NCI-H510A (cell line): ENCODE results near the gene TAPT1.

Experiments used
- DNase-seq: peaks from one replicate; lab custom pipeline; 2025; lab: John Stamatoyannopoulos, UW

The TAPT1 gene

GRCh38 chr4:16131293-16131692 lies 95.0 kb downstream of the TAPT1 start:
- DNase-seq, result no peak

DNA sequence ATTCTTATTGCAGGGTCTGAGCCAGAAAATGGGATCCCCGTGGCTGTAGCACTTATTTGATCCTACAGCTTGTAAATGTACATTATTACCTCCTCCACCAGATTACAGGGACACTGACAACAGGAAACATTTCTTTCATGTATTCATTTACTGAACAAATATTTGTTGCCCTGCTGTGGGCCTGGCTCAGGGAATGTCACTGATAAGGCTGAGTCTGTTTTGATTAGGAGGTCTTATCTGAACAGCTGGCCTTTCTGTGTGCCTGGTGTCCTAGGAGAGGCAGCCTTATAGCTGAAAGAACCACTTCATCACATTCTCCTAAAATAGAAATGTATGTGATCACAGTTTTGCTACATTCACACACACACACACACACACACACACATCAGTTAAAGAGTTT lies 96.9 kb downstream of the TAPT1 start:
- DNase-seq, result no peak

- no peak for DNase-seq
These were observed 99.6 kb downstream of the TAPT1 start for GRCh38 chr4:16126714-16127113.

GRCh38 chr4:16125571-16126445 lies 100.5 kb downstream of the TAPT1 start:
- DNase-seq, result no peak

- no peak for DNase-seq
These were observed 102.0 kb downstream of the TAPT1 start for GRCh38 chr4:16124232-16124631.

GRCh38 chr4:16123356-16124084 lies 102.8 kb downstream of the TAPT1 start:
- peak; percentile 70 for DNase-seq

GRCh38 chr4:16122784-16123183 lies 103.5 kb downstream of the TAPT1 start:
- no peak for DNase-seq

DNA sequence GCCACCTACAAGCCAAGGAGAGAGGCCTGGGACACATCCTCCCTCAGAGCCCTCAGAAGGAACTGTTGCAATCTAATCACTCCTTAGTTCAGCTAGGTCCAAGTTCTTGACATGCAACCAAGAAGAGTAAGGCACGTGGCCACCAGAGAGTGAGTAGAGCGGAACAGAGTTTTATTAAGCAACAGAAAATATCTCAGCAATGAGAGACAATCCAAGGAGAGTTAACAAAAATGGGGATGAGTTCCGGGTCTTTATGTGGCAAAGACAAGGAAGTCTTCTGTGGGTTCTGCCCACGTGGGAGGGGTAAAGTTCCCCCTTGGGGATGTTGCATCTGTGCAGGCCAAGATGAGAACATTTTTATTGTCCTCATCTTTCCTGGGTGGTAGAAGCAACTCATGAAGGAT lies 104.0 kb downstream of the TAPT1 start:
- DNase-seq, result no peak

DNA sequence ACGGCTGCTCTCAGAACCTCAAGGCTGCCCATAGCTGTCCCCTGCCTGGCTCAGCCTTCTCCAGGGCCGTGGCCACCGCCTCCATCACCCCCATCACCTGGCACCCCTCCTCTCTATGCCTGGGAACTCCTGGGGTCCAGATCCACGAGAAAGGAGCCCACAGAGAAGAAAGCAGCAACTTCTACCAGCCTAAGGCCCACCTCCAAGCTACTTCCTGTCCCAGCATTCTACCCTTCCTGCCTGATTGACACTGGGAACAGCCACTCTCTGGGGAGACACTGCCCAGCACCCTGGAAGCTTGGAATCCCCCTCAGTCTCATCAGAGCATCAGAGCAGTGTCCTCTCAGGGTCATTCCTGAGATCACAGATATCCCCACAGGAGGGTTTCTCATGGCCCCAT lies 105.6 kb downstream of the TAPT1 start:
- DNase-seq, result no peak

- no peak for DNase-seq
These were observed 106.3 kb downstream of the TAPT1 start for GRCh38 chr4:16119981-16120380.

GRCh38 chr4:16118090-16118489 lies 108.2 kb downstream of the TAPT1 start:
- no peak for DNase-seq

GRCh38 chr4:16117164-16117563 lies 109.1 kb downstream of the TAPT1 start:
- DNase-seq, result no peak

DNA sequence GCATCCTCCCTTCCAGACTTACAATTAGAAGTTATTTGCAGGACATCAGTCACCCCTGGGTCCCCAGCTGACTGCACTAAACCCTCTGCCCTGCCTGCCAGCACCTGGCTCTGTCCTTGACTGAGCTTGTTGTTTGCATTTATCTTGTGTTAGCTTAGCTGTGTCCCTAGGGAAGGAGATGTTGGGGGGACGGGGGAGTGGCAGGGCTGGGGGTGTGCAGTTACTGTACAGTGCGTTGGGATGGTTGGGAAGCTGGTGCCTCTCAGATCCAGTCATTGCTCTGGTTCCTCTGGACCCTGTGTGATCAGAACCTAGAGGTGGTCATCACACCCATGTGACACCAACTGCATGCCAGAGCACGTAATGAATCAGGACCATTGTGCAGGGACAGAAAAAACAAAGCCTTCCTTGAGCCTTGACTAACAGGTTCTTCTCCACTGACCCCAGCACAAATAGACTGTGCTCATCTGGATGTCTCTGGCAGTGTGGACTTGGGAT lies 109.7 kb downstream of the TAPT1 start:
- no peak for DNase-seq

DNA sequence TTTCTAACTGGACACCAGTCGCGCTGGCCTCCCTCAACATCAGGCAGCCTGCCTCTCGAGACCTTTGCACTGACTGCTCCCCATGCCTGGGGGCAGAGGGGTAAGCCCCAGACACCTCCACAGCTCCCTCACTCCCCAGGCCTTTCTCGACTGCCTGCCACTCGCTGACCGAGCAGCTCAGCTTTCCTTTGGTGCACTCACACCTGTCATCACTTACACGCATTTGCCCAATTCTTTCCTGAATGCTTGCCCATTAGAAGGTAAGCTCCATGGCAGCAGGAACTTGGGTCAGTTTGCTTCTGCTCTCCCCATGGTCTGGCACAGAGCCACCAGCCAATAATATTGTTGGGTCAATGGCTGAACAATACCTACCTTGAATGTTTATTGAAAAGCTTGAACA lies 110.3 kb downstream of the TAPT1 start:
- DNase-seq, result no peak

DNA sequence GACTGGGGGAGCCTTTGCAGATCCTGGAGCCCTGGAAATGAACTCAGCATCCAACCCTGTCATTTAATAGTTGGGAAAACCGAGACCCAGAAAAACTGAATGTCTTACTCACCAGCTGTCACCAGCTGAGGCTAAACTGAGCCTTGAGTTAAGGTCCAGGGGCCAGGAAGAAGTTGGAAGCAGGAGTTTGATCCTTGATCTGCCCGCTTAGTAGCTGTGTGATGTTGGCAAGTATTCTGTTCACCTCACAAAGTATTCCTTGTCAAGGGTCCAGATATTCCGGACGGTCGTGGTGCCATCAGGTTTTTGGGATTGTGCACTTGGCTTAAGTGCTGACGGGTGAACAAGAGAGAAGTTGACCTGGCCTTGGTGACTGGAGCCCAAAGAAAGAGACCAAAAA lies 111.7 kb downstream of the TAPT1 start:
- DNase-seq, result no peak

DNA sequence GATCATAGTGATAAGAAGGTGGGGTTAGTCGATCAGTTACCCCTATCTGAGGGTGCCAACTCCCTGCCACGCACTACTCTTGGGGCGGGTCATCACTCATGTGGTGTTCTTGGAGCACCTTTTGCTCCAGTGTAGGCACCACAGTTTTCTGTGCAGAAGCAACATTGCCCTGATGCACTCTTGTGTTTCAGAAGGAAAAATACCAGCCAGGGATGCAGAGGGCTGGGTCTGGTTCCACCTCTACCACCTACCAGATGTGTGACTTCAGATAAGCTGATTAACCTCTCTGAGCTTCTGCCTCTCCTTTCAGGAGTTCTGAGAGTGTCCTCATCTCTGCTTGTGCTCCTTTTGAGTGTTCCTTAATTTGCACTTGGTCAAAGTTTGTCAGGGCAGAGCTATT lies 112.5 kb downstream of the TAPT1 start:
- no peak for DNase-seq

DNA sequence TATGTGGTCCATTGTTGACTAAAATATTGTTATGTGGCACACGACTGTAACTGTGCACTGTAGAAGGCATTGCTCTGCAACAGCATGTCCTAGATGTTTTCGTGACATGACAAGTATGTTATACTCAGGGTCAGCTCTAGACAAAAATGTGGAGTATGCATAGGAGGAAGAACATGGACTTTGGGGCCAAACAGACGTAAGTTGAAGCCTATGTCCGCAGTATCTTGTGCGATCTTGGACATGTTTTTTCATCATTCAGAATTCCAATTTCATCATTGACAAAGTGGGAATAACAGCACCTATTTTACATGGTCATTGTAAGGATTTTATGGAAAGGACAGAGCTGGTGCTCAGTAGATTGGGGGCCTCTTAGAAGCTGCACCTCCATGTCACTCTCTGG lies 114.7 kb downstream of the TAPT1 start:
- DNase-seq, result no peak

GRCh38 chr4:16110661-16111290 lies 115.5 kb downstream of the TAPT1 start:
- no peak for DNase-seq
